Urinary bladder (tissue), 4 donors: ENCODE data around the gene NAT16. TPM values are rescaled to one million over a fixed set of nuclear protein-coding genes. Genes with fewer than 3 reads are reported as not detected.
"Not testable (repeated sequence)": the region's sequence is repeated elsewhere in the genome, so short reads cannot be mapped to it uniquely, and the experiment has no call there.

ENCODE experiments used
- DNase-seq: peaks from one replicate; pipeline ENCODE4 v3.0.0-alpha.2; 2015; ENCODE audit errors: extremely low spot score
- H3K27ac ChIP-seq: one replicate; pipeline ENCODE4 v1.5.1; 2013; ENCODE audit warnings: low read depth, mild to moderate bottlenecking, moderate library complexity
- H3K36me3 ChIP-seq: one replicate; pipeline ENCODE4 v1.6.1; 2013; ENCODE audit warnings: mild to moderate bottlenecking, moderate library complexity; ENCODE audit not compliant: insufficient read depth
- H3K4me1 ChIP-seq: one replicate; pipeline ENCODE4 v1.6.1; 2013; ENCODE audit warnings: mild to moderate bottlenecking, moderate library complexity; ENCODE audit not compliant: insufficient read depth
- H3K4me3 ChIP-seq: one replicate; pipeline ENCODE4 v1.5.1; 2013; ENCODE audit warnings: low read depth, low read length
- WGBS: extraction: QIAGEN DNeasy Blood & Tissue Kit; methylation state at CpG from one replicate; pipeline ENCODE4 v1.1.7; 2013; 5-methylcytosine and 5-hydroxymethylcytosine counted together
- polyA plus RNA-seq: library from polyadenylated mRNA; stranded (reverse); fragments of 200-250 nt; gene quantifications from one replicate; pipeline ENCODE4 v1.2.3, GENCODE V29; 2013
- total RNA-seq: library from RNA; depleted of rRNA; stranded (reverse); fragments of >200 nt; gene quantifications from one replicate; pipeline ENCODE4 v1.2.3, GENCODE V29; 2014
- donor health status: healthy with polysubstance abuse.
- donor health status: healthy.

Gene NAT16
- total and polyA plus RNA-seq, 2 donors = not detected

- H3K27ac ChIP-seq = no peak overlapping the region
- 78% methylated on average over 2 of the region's 2 CpGs for WGBS
Measured at GRCh38 chr7:101151908-101152651, 28.0 kb downstream of the NAT16 start.

DNA sequence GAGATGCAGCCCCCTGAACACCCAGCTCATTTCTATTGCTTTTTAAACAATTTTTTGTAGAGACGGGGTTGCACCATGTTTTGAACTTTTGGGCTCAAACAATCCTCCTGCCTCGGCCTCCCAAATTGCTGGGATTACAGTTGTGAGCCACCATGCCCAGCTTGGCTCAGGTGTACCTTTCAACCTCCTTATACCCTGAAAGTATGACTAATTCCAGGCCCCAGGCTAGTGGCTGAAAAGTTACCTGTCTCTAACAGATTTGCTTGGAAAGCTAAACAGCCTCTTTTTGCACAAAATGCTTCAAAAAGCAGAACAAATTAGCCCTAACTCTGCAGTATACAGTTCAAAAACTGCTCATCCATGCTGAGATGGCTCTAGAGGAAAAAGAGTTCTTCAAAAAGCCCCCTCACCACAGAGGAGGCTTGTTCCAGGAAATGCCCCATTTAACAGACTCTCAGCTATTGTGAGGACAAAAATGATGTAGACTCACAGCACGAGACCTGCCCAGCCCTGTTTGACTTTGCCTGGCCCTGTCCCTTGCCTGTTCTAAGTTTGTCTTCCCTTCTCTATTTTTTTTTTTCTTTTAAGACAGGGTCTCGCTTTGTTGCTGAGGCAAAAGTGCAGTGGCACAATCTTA, 39.2 kb downstream of the NAT16 start:
- H3K36me3 ChIP-seq = no peaks in the 10 kb centered on the region
- H3K4me1 ChIP-seq = peaks cover 1% of the 10 kb centered on the region
- no peak overlapping the region for H3K27ac ChIP-seq
- no peak overlapping the region for H3K4me3 ChIP-seq
- no peak for DNase-seq
- WGBS = 86% methylated on average over 4 of the region's 4 CpGs

More at GRCh38 chr7:101151908-101152651, 28.0 kb downstream of the NAT16 start:
- Histone ChIP-seq H3K36me3 (no peaks in the 10 kb centered on the region), H3K4me1 (no peaks in the 10 kb centered on the region), H3K4me3 (no peak overlapping the region)
- no peak for DNase-seq

DNA sequence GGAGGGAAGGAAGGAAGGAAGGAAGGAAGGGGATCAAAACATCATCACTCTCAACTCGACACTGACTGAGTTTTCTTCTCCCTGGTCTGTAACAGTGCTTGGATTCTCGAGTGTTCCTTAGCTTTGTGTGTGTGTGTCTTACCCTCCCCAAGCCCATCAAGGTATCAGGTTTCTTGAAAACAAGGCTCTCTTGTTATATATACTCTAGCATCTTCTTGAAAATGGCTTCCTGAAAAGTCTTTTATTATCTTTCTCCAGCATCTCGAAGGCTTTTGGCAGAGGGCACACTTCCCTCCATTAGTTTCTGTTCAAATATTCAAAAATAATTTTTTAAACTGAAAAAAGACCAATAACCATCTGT, 39.8 kb downstream of the NAT16 start:
- no peaks in the 10 kb centered on the region for H3K36me3 ChIP-seq
- peaks cover 1% of the 10 kb centered on the region for H3K4me1 ChIP-seq
- no peak for DNase-seq
- 20% methylated on average over 3 of the region's 3 CpGs for WGBS
- H3K4me3 ChIP-seq = no peak overlapping the region
- no peak overlapping the region for H3K27ac ChIP-seq

DNA sequence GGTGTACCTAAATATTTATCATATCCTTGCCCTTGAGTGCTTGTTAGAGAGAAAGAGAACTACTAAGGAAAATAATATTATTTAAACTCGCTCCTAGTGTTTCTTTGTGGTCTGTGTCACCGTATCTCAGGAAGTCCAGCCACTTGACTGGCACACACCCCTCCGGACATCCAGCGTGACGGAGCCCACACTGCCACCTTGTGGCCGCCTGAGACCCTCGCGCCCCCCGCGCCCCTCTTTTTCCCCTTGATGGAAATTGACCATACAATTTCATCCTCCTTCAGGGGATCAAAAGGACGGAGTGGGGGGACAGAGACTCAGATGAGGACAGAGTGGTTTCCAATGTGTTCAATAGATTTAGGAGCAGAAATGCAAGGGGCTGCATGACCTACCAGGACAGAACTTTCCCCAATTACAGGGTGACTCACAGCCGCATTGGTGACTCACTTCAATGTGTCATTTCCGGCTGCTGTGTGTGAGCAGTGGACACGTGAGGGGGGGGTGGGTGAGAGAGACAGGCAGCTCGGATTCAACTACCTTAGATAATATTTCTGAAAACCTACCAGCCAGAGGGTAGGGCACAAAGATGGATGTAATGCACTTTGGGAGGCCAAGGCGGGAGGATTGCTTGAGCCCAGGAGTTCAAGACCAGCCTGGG, 41.8 kb downstream of the NAT16 start:
- H3K27ac ChIP-seq = no peak overlapping the region
- H3K36me3 ChIP-seq = no peaks in the 10 kb centered on the region
- peaks cover 1% of the 10 kb centered on the region for H3K4me1 ChIP-seq
- no peak for DNase-seq
- WGBS = 9% methylated on average over 16 of the region's 16 CpGs
- H3K4me3 ChIP-seq = no peak overlapping the region

GRCh38 chr7:101137651-101138212, 42.4 kb downstream of the NAT16 start:
- Histone ChIP-seq H3K36me3 (no peaks in the 10 kb centered on the region), H3K4me3 (no peak overlapping the region), H3K4me1 (peaks cover 1% of the 10 kb centered on the region), H3K27ac (no peak overlapping the region)
- WGBS = 77% methylated on average over 9 of the region's 9 CpGs
- no peak for DNase-seq

- no peak for DNase-seq
- WGBS = 75% methylated on average over 6 of the region's 6 CpGs
- peaks cover 1% of the 10 kb centered on the region for H3K4me1 ChIP-seq
- H3K36me3 ChIP-seq = no peaks in the 10 kb centered on the region
- no peak overlapping the region for H3K27ac ChIP-seq
- H3K4me3 ChIP-seq = no peak overlapping the region
Measured at GRCh38 chr7:101134399-101134980, 45.6 kb downstream of the NAT16 start.

DNA sequence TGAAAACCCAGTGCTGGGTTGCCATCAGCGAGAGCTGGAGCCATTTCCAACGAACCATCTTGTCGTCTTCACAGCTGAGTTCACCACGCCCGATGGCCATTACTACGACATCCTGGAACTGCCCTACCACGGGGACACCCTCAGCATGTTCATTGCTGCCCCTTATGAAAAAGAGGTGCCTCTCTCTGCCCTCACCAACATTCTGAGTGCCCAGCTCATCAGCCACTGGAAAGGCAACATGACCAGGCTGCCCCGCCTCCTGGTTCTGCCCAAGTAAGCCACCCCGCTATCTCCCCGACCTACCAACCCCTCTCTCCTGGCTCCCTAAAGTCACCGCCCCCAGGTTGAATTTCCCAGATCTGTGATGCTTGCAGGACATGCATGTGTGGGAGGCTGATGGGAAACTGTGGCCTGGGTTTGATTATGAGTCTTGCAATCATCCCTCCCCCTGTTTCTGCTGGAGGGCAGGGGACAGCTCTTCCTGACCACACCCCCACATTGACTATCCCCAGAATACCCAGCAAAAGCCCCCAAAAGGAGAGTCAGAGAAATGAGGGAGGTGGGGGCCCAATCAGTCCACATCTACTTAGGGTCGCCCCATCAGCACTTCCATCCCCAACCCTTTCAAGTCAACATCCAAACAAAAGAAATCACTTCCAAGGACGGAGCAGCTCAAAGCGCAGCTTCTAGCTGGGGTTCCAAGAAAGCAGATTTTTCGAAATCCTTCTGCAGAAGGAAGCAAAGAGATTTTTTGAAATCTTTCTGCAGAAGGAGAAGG, 46.3 kb downstream of the NAT16 start:
- Histone ChIP-seq H3K4me3 (no peak overlapping the region), H3K4me1 (peaks cover 1% of the 10 kb centered on the region), H3K36me3 (no peaks in the 10 kb centered on the region), H3K27ac (no peak overlapping the region)
- 86% methylated on average over 15 of the region's 15 CpGs for WGBS
- DNase-seq = no peak

DNA sequence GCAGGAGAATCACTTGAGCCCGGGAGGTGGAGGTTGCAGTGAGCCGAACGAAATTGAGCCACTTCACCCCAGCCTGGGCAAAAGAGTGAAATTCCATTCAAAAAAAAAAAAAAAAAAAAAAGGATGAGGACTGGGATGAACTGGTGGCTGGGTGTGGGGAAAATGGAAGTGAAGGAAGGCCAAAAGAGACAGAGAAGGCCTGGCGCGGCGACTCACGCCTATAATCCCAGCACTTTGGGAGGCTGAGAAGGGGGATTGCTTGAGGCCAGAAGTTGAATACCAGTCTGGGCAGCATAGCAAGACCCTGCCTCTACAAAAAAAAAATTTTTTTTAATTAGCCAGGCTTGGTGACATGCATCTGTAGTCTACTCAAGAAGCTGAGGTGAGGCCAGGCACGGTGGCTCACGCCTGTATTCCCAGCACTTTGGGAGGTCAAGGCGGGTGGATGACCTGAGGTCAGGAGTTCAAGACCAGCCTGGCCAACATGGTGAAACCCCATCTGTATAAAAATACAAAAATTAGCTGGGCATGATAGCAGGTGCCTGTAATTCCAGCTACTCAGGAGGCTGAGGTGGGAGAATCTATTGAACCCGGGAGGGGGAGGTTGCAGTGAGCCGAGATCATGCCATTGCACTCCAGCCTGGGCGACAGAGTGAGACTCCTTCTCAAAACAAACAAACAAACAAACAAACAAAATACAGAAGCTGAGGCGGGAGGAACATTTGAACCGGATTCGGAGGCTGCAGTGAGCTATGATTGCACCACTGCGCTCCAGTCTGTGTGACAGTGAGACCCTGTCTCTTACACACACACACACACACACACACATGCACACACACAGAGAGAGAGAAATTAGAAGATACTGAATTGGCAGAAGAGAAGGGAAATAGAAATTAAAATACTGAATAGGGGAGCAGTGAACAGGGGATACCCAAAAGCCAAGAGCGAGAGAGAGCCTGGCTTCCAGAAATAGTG, 47.2 kb downstream of the NAT16 start:
- not testable (repeated sequence) for H3K27ac ChIP-seq, H3K4me1 ChIP-seq, H3K36me3 ChIP-seq, DNase-seq, H3K4me3 ChIP-seq
- WGBS = 86% methylated on average over 18 of the region's 18 CpGs

GRCh38 chr7:101129603-101130117, 50.4 kb downstream of the NAT16 start:
- DNase-seq = no peak
- WGBS = 96% methylated on average over 3 of the region's 3 CpGs
- Histone ChIP-seq H3K27ac (no peak overlapping the region), H3K4me3 (no peak overlapping the region), H3K4me1 (no peaks in the 10 kb centered on the region), H3K36me3 (no peaks in the 10 kb centered on the region)

DNA sequence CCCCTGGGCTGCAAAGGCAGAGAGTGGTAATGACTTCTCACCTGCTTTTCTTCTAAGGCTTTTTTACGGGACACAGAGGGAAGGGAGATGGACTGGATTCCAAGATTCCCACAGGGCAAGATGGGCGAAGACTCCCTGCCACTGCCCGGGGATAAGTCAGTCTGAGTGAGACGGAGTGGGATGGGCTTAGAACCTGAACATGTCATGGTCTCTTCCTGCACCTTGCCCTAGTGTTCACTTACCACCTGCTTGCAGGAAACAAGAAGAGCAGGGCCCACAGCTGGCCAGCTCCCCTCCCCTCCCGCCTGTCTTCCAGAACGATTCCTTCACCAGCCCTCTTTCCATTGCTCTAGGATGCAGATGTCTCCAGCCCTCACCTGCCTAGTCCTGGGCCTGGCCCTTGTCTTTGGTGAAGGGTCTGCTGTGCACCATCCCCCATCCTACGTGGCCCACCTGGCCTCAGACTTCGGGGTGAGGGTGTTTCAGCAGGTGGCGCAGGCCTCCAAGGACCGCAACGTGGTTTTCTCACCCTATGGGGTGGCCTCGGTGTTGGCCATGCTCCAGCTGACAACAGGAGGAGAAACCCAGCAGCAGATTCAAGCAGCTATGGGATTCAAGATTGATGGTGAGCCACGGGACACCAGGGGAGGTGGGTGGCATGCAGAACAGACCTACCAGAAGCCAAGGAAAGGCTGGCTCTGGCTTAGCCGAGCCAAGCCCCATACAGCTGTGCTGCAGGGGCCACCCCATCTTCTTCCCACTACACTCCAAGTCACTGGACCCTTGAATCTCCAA, 51.9 kb downstream of the NAT16 start:
- no peak for DNase-seq
- Histone ChIP-seq H3K27ac (no peak overlapping the region), H3K4me1 (no peaks in the 10 kb centered on the region), H3K4me3 (no peak overlapping the region), H3K36me3 (no peaks in the 10 kb centered on the region)
- 84% methylated on average over 14 of the region's 14 CpGs for WGBS

DNA sequence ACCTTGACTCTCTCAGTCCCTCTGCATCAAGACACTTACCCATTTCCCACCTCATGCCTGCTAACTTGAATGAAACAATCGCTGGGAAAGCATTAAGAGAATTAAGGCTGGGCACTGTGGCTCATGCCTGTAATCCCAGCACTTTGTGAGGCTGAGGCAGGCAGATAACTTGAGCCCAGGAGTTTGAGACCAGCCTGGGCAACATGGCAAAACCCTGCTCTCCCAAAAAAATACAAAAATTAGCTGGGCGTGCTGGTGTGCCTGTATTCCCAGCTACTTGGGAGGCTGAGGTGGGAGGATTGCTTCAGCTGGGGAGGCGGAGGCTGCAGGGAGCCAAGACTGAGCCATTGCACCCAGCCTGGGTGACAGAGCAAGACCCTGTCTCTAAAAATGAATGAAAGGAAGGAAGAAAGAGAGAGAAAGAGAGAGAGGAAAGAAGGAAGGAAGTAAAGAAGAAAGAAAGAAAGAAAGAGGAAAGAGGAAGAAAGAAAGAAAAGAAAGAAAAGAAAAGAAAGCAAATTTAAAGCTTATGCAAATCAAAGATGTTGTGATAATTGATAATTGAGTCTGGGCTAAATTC, 52.5 kb downstream of the NAT16 start:
- no peaks in the 10 kb centered on the region for H3K36me3 ChIP-seq
- H3K4me3 ChIP-seq = no peak overlapping the region
- no peaks in the 10 kb centered on the region for H3K4me1 ChIP-seq
- WGBS = 71% methylated on average over 3 of the region's 3 CpGs
- no peak overlapping the region for H3K27ac ChIP-seq
- DNase-seq = no peak
